ENCODE measurements around the gene DCHS2. TPM values are rescaled to one million over a fixed set of nuclear protein-coding genes. Genes with fewer than 3 reads are reported as not detected.
A peak's percentile ranks its signal among the peaks of the same experiment; 100 is the strongest.

The DCHS2 gene
- total and polyA plus RNA-seq, 2 experiments from 2014 or later = 0.21 to 7.6 TPM

DNA sequence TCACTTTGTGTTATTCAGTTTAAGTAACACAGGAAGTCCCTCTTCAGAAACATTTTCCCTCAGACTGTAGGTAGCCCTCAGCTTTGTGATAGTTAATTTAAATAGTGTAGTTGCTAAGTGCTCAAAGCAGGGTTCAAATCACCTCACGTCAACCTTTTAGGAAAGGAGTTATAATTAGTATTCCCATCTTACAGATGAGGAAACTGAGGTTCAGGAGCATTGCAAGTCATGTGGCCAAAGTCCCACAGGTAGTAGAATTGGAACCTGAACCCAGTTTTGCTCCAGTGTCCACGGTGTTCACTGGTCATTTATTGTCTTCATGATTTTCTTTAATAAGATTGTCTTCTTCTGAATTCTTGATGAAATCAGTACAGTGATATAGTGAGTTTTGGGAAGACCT is 4.3 kb upstream of the DCHS2 start (continued):
- TF ChIP-seq ZNF462 (CRISPR knock-in tag; IDR thresholded peaks at IDR 0.05) (no peak), JUNB (IDR thresholded peaks at IDR 0.05; ENCODE audit: unreplicated experiment) (no peak), EZH2 (IDR thresholded peaks at IDR 0.05; ENCODE audit: low read depth, unreplicated experiment) (no peak), NANOG (IDR thresholded peaks at IDR 0.05; ENCODE audit: borderline replicate concordance) (no peak), ZNF114 (CRISPR knock-in tag; IDR thresholded peaks at IDR 0.05) (no peak)
- TF ChIP-seq, protein P1, sequence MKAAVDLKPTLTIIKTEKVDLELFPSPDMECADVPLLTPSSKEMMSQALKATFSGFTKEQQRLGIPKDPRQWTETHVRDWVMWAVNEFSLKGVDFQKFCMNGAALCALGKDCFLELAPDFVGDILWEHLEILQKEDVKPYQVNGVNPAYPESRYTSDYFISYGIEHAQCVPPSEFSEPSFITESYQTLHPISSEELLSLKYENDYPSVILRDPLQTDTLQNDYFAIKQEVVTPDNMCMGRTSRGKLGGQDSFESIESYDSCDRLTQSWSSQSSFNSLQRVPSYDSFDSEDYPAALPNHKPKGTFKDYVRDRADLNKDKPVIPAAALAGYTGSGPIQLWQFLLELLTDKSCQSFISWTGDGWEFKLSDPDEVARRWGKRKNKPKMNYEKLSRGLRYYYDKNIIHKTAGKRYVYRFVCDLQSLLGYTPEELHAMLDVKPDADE (IDR thresholded peaks at IDR 0.05) = no peak

GRCh38 chr4:154492288-154492687 is 689 bp upstream of the DCHS2 start:
- Mint-ChIP-seq H3K27ac (no peak overlapping the region), H3K4me3 (peak overlapping the region; percentile 77), H3K9me3 (peaks cover 7% of the 10 kb centered on the region; the same call in 2 of the 3 replicates), H3K36me3 (ENCODE audit: low read depth) (no peaks in the 10 kb centered on the region; the same call in none of the 3 replicates), H3K4me1 (peaks cover 9% of the 10 kb centered on the region), H3K27me3 (ENCODE audit: insufficient read depth, low read depth, poor library complexity) (peaks cover 55% of the 10 kb centered on the region)
- Histone ChIP-seq H3K36me3 (ENCODE audit: insufficient read depth) (no peaks in the 10 kb centered on the region), H4K20me1 (replicated peaks; ENCODE audit: insufficient read depth) (no peaks in the 10 kb centered on the region; the same call in 1 of the 2 replicates), H3K4me3 (peak overlapping the region; percentile 79), H2AFZ (peak overlapping the region; percentile 98), H3K27me3 (ENCODE audit: insufficient read depth) (peaks cover 73% of the 10 kb centered on the region), H3F3A (replicated peaks; ENCODE audit: low read depth) (peaks cover 6% of the 10 kb centered on the region), H3K4me1 (ENCODE audit: insufficient read depth) (peaks cover 7% of the 10 kb centered on the region; the same call in 1 of the 2 replicates), H3K4me2 (peak overlapping the region; percentile 92), H3K27ac (ENCODE audit: low read depth) (no peak overlapping the region), H3K79me2 (replicated peaks; ENCODE audit: insufficient read depth) (no peaks in the 10 kb centered on the region), H3K9me2 (ENCODE audit: insufficient read depth) (no peaks in the 10 kb centered on the region)
- ATAC-seq (no peak; the same call in 2 of the 3 replicates), DNase-seq (ENCODE audit: low spot score) (peak; percentile 33)
- TF ChIP-seq EZH2 (IDR thresholded peaks at IDR 0.05; ENCODE audit: low read depth, unreplicated experiment) = no peak
- TF ChIP-seq NANOG (IDR thresholded peaks at IDR 0.05; ENCODE audit: borderline replicate concordance) = no peak
- no peak for TF ChIP-seq CREB1 (CRISPR knock-in tag; IDR thresholded peaks at IDR 0.05; ENCODE audit: low read depth)
- TF ChIP-seq ZNF462 (CRISPR knock-in tag; IDR thresholded peaks at IDR 0.05) = no peak

Measured in GM23338 (cell line).